GM12891 (cell line): ENCODE measurements around the gene SETD4.

ENCODE experiments used
- DNase-seq: peaks from one replicate; pipeline ENCODE4 v3.0.0; 2011; ENCODE audit warnings: low spot score; ENCODE audit not compliant: insufficient read length
- FAIRE-seq: peaks from 2 replicates; lab custom pipeline; 2011; peaks lifted over from hg19 to GRCh38; lab: Jason Lieb, UNC
- PAX5 ChIP-seq: IDR thresholded peaks from 2 replicates; pipeline ENCODE4 v1.6.1; 2011; ENCODE audit warnings: low read length, moderate library complexity, mild to moderate bottlenecking; ENCODE audit not compliant: insufficient read depth, severe bottlenecking
- POLR2A ChIP-seq: IDR thresholded peaks from 2 replicates; pipeline ENCODE4 v1.6.1; 2011; ENCODE audit warnings: low read depth, low read length, control low read depth
- POLR2AphosphoS5 ChIP-seq: IDR thresholded peaks from 2 replicates; pipeline ENCODE4 v1.6.1; 2011; ENCODE audit warnings: low read depth, low read length, control low read depth
- POU2F2 ChIP-seq: IDR thresholded peaks from 2 replicates; pipeline ENCODE4 v1.6.1; 2011; ENCODE audit warnings: low read depth, mild to moderate bottlenecking, control low read depth, low read length, moderate library complexity
- SPI1 ChIP-seq: IDR thresholded peaks from 2 replicates; pipeline ENCODE4 v1.6.1; 2011; ENCODE audit warnings: low read depth, low read length, control low read depth
- TAF1 ChIP-seq: IDR thresholded peaks from 2 replicates; pipeline ENCODE4 v1.6.1; 2011; ENCODE audit warnings: low read depth, low read length, control low read depth

Gene SETD4

GRCh38 chr21:35994613-35995012, 65.7 kb downstream of the SETD4 start:
- DNase-seq: no peak
- no peak for TF ChIP-seq TAF1
- no peak for FAIRE-seq

- no peak for DNase-seq
- TF ChIP-seq SPI1 (no peak), TAF1 (no peak), POLR2AphosphoS5 (no peak), PAX5 (no peak), POLR2A (no peak), POU2F2 (no peak)
- no peak for FAIRE-seq
Observed at GRCh38 chr21:35993875-35994490, 66.3 kb downstream of the SETD4 start.

- TF ChIP-seq TAF1 (no peak), POU2F2 (no peak)
- no peak for DNase-seq
- FAIRE-seq: no peak
Observed at GRCh38 chr21:35991131-35991530, 69.2 kb downstream of the SETD4 start.

DNA sequence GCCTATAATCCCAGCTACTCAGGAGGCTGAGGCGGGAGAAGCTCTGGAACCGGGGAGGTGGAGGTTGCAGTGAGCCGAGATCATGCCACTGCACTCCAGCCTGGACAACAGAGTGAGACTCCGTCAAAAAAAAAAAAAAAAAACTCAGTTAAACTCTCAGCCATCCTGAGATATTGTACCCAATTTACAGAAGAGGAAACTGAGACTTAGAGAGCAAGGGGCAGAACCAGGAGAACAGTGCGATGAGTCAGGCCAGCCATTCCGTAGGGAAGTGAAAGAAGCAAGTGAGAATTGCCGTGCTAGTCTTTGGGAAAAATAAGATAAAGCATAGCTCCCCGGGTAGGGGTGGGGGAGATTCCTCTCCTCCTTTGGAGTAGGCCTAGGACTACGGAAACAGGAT, 69.7 kb downstream of the SETD4 start:
- no peak for DNase-seq
- no peak for FAIRE-seq
- TF ChIP-seq PAX5 (no peak), POLR2A (no peak), POU2F2 (no peak), TAF1 (no peak), SPI1 (no peak), POLR2AphosphoS5 (no peak)

DNA sequence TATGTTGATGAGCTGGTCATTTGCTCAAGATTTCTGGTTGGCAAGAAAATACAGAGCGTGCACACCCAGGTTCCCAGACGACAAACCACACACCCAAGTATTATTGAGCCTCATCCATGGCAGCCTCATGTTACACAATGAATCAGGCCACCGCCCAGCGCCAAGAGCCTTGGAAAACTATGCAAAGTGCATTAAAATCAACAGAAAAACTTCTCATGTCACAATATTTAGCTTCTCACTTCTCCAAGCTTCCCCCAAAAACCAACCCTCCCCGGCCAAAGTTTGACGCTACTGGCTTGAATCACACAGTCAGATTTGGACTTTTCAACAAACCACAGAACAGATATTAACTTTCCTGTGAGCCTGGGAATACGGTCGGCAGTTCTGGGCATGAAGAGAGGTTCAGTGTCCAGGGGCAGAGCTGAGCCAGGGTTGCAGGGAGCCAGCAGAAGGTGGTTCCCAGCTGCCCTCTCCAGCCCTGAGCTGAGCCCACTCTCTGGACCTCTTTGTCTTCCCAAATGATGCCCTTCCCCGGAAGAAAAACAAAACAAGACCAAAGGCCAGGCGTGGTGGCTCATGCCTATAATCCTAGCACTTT, 71.1 kb downstream of the SETD4 start:
- FAIRE-seq: no peak
- no peak for TF ChIP-seq POLR2AphosphoS5
- no peak for TF ChIP-seq POU2F2
- TF ChIP-seq POLR2A: no peak
- no peak for DNase-seq

GRCh38 chr21:35988416-35989137, 71.7 kb downstream of the SETD4 start:
- FAIRE-seq (no peak), DNase-seq (no peak)
- TF ChIP-seq PAX5 (no peak), POLR2A (no peak), SPI1 (no peak), POLR2AphosphoS5 (no peak), POU2F2 (no peak), TAF1 (no peak)

- FAIRE-seq (no peak), DNase-seq (no peak)
- TF ChIP-seq POU2F2 (no peak), POLR2A (no peak)
Observed at GRCh38 chr21:35987475-35987874, 72.9 kb downstream of the SETD4 start.

GRCh38 chr21:35984654-35985361, 75.5 kb downstream of the SETD4 start:
- DNase-seq: no peak
- TF ChIP-seq SPI1 (no peak), POLR2AphosphoS5 (no peak), TAF1 (no peak), PAX5 (no peak), POLR2A (no peak), POU2F2 (no peak)
- no peak for FAIRE-seq
